Chondrocyte (in vitro differentiated cells): ENCODE results near the gene SBNO1. TPM values are rescaled to one million over a fixed set of nuclear protein-coding genes. Genes with fewer than 3 reads are reported as not detected.

ENCODE experiments used
- DNase-seq: peaks from one replicate; pipeline ENCODE4 v3.0.0; 2021; ENCODE audit warnings: mixed read lengths, low spot score
- H3K27ac Mint-ChIP-seq: one replicate; pipeline ENCODE4 v1.8.0; 2021; ENCODE audit warnings: mild to moderate bottlenecking, moderate library complexity, mixed read lengths; ENCODE audit not compliant: unreplicated experiment
- H3K27me3 Mint-ChIP-seq: 2 replicates; pipeline ENCODE4 v1.8.0; 2021; ENCODE audit warnings: low read depth, mixed read lengths
- H3K36me3 Mint-ChIP-seq: 2 replicates; pipeline ENCODE4 v1.8.0; 2021; ENCODE audit warnings: low read depth, mixed read lengths
- H3K4me1 Mint-ChIP-seq: 2 replicates; pipeline ENCODE4 v1.8.0; 2021; ENCODE audit warnings: low read depth, mild to moderate bottlenecking, mixed read lengths
- H3K4me3 Mint-ChIP-seq: one replicate; pipeline ENCODE4 v1.8.0; 2021; ENCODE audit warnings: mild to moderate bottlenecking, moderate library complexity, mixed read lengths; ENCODE audit not compliant: unreplicated experiment
- H3K9me3 Mint-ChIP-seq: 2 replicates; pipeline ENCODE4 v1.8.0; 2021; ENCODE audit warnings: low read depth, mixed read lengths
- total RNA-seq: library from RNA; stranded (reverse); gene quantifications from 3 replicates; pipeline ENCODE4 v1.2.1, GENCODE V29; 2021
- TF ChIP-seq, protein P1 (sequence below): fragments of 200-600 bp; sonication (generic); IDR thresholded peaks from 2 replicates; pipeline ENCODE4 v1.5.0; 2021; ENCODE audit warnings: antibody characterized with exemption, mild to moderate bottlenecking, moderate library complexity

The SBNO1 gene
- total RNA-seq, 1 donor from 2014 or later, result 37.7 TPM

DNA sequence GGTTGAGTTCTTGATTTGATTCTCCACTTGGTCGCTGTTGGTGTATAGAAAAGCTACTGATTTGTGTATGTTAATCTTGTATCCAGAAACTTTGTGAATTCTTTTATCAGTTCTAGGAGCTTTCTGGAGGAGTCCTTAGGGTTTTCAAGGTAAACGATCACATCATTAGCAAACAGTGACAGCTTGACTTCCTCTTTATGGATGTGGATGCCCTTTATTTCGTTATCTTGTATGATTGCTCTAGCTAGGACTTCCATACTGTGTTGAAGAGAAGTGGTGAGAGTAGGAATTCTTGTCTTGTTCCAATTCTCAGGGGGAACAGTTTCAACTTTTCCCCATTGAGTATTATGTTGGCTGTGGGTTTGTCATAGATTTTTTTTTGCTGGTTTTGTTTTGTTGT lies 119.0 kb downstream of the SBNO1 start:
- peaks cover 13% of the 10 kb centered on the region for H3K36me3 Mint-ChIP-seq

DNA sequence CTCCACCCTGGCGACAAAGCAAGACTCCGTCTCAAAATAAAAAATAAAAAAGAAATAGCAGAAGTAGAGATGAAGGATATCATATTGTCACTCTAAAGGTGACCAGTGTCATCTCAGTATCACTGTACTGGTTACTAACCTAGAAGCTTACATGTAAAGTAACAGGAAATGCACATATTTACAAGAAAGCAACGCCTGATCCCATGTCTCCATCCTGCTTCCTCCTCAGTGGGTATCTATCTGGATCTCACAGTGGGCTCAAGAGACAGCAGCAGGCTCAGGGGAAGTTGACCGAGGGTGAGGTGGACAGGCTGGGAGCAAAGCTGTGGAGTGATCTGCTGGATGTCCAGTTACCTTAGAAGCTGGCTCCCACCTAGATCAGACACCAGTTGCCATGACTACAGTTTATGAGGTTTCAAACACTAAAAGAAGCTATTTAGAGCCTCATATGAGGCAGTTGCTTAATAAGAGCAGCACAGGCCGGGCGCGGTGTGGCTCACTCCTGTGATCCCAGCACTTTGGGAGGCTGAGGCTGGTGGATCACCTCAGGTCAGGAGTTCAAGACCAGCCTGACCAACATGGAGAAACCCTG lies 120.9 kb downstream of the SBNO1 start:
- no peaks in the 10 kb centered on the region for H3K27me3 Mint-ChIP-seq
- DNase-seq, result no peak
- TF ChIP-seq, protein P1, sequence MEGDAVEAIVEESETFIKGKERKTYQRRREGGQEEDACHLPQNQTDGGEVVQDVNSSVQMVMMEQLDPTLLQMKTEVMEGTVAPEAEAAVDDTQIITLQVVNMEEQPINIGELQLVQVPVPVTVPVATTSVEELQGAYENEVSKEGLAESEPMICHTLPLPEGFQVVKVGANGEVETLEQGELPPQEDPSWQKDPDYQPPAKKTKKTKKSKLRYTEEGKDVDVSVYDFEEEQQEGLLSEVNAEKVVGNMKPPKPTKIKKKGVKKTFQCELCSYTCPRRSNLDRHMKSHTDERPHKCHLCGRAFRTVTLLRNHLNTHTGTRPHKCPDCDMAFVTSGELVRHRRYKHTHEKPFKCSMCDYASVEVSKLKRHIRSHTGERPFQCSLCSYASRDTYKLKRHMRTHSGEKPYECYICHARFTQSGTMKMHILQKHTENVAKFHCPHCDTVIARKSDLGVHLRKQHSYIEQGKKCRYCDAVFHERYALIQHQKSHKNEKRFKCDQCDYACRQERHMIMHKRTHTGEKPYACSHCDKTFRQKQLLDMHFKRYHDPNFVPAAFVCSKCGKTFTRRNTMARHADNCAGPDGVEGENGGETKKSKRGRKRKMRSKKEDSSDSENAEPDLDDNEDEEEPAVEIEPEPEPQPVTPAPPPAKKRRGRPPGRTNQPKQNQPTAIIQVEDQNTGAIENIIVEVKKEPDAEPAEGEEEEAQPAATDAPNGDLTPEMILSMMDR, result no peak
- peaks cover 5% of the 10 kb centered on the region for H3K9me3 Mint-ChIP-seq
- peaks cover 7% of the 10 kb centered on the region for H3K36me3 Mint-ChIP-seq
- H3K27ac Mint-ChIP-seq, result no peak overlapping the region
- peaks cover 21% of the 10 kb centered on the region for H3K4me1 Mint-ChIP-seq
- no peak overlapping the region for H3K4me3 Mint-ChIP-seq

More for the DNA sequence above, 119.0 kb downstream of the SBNO1 start:
- TF ChIP-seq, protein P1, result no peak
- Mint-ChIP-seq H3K4me1 (peaks cover 24% of the 10 kb centered on the region), H3K27ac (no peak overlapping the region), H3K4me3 (no peak overlapping the region), H3K9me3 (peaks cover 5% of the 10 kb centered on the region), H3K27me3 (no peaks in the 10 kb centered on the region)
- DNase-seq, result no peak

DNA sequence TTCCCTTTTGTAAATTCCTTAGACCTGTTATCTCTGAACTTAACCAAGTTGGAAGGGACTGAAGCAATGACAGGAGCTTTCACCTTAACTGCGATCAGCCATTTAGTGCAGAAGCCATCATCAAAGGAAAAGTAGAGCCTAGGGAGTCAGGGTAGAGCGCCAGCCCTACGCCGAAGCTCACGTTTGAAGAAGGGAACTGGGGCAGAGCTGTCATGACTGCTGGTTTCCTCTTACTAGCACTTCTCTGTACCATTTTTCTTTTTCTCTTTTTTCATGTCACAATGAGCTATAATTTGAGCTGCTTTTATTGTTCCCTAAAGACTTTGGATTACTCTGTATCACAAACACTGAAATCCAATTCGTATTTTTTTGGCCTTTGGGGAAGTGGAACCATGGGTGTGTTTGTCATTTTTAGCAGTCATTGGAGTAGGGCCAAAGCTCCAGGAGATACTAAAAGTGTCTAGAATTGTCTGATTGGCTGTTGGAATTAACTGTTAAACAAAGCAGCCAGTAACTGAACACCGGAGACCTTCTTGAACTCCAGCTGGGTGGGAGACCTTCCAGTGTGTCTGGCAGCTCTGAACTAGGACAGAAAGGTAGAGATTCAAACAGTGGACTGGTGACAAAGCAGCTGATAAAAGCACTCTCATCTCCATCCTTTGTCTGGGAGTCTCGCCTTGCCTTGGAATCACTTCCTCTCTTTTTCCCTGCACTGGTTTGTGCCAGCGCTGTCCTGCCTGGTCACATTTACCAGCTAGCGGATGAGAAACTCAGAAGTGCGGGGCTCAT lies 122.3 kb downstream of the SBNO1 start:
- Mint-ChIP-seq H3K9me3 (peaks cover 5% of the 10 kb centered on the region), H3K27me3 (no peaks in the 10 kb centered on the region), H3K4me1 (peaks cover 27% of the 10 kb centered on the region), H3K27ac (peak overlapping the region; percentile 83), H3K4me3 (no peak overlapping the region), H3K36me3 (peaks cover 4% of the 10 kb centered on the region)
- TF ChIP-seq, protein P1, result no peak
- DNase-seq, result no peak

Other genes with a start within 250 kb of the SBNO1 start
- 6.1 to 11.6 TPM (median 11.5 TPM) in 3 replicates for gene PITPNM2, start 213.8 kb downstream of the SBNO1 start, total RNA-seq
- gene MPHOSPH9, start 131.7 kb downstream of the SBNO1 start, total RNA-seq, result 24.9 to 35.5 TPM (median 27.2 TPM) in 3 replicates
- 11.5 to 14.4 TPM (median 12.2 TPM) in 3 replicates for gene MTRFR, start 131.4 kb downstream of the SBNO1 start, total RNA-seq
- gene CDK2AP1, start 93.0 kb downstream of the SBNO1 start, total RNA-seq, result 263 to 301 TPM (median 280 TPM) in 3 replicates
- gene KMT5A, start 19.3 kb upstream of the SBNO1 start, total RNA-seq, result 43.8 to 49.5 TPM (median 47.1 TPM) in 3 replicates
- gene RILPL2, start 71.8 kb upstream of the SBNO1 start, total RNA-seq, result 3.1 to 4.2 TPM (median 3.8 TPM) in 3 replicates
- gene SNRNP35, start 93.3 kb upstream of the SBNO1 start, total RNA-seq, result 8.2 to 19.3 TPM (median 9.2 TPM) in 3 replicates
- gene RILPL1, start 168.9 kb upstream of the SBNO1 start, total RNA-seq, result 34.6 to 41.6 TPM (median 39.5 TPM) in 3 replicates
- 336 to 386 TPM (median 340 TPM) in 3 replicates for gene TMED2, start 219.7 kb upstream of the SBNO1 start, total RNA-seq
- gene DDX55, start 237.3 kb upstream of the SBNO1 start, total RNA-seq, result 12.8 to 18.4 TPM (median 16.8 TPM) in 3 replicates